GM20431 (cell line): ENCODE measurements around the gene SEPTIN11.

Source experiments
- in situ Hi-C: fragments of 300-500 bp; cut with MseI, MboI; formaldehyde crosslinking; loops from one replicate; pipeline ENCODE4 v1.15.0; 2020; ENCODE audit warnings: low sequenced_read_pairs; ENCODE audit not compliant: unreplicated experiment

SEPTIN11 gene

GRCh38 chr4:76998251-76998901, 48.8 kb downstream of the SEPTIN11 start:
- in situ Hi-C loops = no loop called here
